ENCODE data around the gene SH3BP5L.

The SH3BP5L gene

DNA sequence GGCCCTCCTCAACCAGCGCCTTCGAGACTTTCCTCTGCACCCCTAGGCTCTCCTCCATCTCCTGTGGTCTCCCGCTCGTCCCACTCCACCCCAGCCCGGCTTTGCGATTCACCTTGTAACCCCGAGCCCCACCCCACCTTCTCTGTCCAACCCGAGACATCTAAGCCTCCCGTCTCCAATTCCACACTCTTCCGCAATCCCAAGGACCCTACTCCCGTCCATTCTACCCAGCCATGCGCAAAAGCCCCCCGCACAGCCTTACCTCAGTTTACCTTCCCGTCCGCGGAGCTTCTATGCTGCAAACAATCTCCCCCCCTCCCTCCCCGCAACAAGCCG is 174 bp downstream of the SH3BP5L start:
- no peak for DNase-seq (ENCODE audit: low read depth)

DNA sequence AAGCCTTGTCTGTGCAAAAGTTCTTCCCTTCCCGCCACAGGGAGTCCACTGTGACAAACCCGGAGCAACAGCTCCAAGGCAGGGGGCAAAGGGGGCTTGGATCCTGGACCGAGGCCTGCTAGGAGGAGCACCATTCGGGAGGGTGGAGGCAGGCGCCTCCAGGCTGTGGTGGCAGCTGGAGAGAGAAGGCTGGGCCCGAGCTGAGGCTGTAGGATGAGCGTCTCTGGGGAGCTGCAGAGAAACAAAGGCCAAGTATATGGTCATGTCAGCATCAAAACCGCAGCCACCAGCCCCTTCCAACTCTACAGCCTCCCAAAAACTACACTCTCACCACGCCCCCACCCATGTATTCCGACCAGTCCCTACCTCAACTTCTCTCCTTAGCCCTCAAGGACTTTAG is 579 bp downstream of the SH3BP5L start:
- no peak for DNase-seq (ENCODE audit: low read depth)

DNA sequence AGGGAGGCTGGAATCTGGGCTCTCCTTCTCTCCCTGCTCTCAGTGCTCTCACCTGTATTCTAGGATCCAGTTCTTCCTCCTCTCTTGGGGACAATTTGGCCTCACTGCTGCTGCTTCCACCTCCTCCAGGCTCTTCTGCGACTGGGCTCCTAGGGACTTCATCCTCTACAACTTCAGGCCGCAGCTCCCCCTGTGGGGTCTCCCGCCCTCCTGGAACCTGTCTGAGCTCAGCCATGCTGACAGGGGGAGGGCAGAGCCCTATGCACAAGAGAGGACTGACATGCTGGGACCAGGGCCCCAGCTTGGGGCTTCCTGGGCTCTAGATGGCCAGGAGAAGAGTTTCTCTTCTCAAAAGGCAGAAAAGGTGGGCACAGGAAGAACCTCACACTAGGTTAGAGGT is 1.0 kb downstream of the SH3BP5L start:
- DNase-seq (ENCODE audit: low read depth) = no peak

GRCh38 chr1:248824301-248824700 is 1.4 kb downstream of the SH3BP5L start:
- DNase-seq (ENCODE audit: low read depth) = no peak

DNA sequence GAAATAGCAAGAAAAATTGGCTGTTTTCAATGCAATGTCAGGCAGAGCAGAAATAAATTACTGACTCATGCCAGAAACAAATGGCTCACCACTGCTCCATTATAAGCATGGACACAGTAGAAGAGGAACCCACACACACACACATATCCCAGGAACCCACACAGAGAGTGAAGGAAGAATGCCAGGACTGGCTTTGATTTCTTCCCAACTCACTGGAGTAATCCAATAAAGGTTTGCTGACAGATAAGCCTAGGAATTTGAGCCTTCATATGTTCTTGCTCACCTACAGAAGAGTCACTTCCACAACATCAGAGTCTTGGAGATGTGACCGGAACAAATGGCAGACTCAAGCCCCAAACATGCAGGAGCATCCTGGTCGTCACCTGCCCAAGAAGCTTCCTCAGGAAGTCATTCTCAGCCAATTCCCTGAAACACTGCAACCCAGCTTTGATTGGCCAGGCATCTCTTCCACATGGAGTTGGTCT is 2.2 kb downstream of the SH3BP5L start:
- DNase-seq (ENCODE audit: low read depth) = no peak

GRCh38 chr1:248822148-248823032 is 3.3 kb downstream of the SH3BP5L start:
- no peak for DNase-seq (ENCODE audit: low read depth)

DNA sequence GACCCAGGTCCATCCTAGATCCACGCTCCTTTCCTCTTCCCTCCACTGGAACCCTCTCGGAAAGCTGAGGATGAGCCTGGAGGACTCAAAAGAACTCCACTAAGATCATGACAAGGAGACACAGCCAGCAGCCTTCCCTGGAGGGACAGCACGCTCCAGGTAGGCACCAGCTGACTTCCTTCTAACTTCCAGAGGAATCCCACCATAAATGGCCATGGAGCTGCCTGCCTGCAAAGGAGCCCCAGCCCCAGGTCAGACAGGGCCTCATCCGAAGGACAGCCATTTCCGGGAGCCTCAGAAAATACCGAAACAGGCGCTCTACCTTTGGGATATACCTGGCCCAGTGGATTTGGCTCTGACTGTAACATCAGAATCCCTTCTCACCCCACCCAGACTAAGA is 4.1 kb downstream of the SH3BP5L start:
- DNase-seq (ENCODE audit: low read depth) = no peak

DNA sequence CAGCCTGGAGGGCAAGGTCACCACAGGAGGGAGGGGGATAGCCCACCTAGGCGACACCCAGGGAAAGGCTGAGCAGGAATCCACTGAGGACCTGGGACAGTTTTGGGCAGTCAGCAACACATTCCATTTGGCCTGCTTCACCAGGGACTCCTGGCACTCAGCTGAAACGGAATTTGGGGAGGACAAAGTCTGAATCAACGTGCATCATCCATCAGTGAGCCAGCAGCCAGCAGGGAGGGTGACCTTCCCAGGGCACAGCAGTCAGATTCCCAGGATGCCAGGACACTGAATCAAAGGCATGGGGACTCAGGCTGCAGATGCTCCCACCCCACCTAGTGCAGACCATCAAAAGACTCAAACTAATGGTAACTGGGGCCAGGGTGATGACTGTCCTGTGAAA is 4.6 kb downstream of the SH3BP5L start:
- no peak for DNase-seq (ENCODE audit: low read depth)

GRCh38 chr1:248820041-248820585 is 5.6 kb downstream of the SH3BP5L start:
- no peak for DNase-seq (ENCODE audit: low read depth)

GRCh38 chr1:248818505-248819374 is 7.0 kb downstream of the SH3BP5L start:
- DNase-seq (ENCODE audit: low read depth) = no peak

DNA sequence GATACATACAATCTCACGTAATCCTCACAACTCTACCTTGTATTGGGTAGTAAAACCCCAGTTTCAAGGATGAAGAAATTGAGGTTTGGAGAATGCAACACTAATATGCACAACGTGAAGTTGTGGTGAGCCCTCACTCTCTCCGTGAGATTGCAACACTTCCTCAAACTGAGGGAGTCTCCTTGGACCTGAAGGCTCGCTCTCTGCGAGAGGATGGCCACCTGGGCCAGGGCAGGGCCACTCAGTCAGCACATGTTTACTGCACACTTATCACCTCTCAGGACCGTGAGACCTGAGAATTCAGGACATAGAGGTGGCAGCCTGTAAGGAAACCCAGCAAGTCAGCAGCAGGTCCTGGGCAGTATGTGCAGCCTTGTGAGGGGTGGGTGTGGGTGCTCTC is 8.7 kb downstream of the SH3BP5L start:
- no peak for DNase-seq (ENCODE audit: low read depth)

- no peak for DNase-seq (ENCODE audit: low read depth)
Measured at GRCh38 chr1:248816042-248816851, 9.5 kb downstream of the SH3BP5L start.

DNA sequence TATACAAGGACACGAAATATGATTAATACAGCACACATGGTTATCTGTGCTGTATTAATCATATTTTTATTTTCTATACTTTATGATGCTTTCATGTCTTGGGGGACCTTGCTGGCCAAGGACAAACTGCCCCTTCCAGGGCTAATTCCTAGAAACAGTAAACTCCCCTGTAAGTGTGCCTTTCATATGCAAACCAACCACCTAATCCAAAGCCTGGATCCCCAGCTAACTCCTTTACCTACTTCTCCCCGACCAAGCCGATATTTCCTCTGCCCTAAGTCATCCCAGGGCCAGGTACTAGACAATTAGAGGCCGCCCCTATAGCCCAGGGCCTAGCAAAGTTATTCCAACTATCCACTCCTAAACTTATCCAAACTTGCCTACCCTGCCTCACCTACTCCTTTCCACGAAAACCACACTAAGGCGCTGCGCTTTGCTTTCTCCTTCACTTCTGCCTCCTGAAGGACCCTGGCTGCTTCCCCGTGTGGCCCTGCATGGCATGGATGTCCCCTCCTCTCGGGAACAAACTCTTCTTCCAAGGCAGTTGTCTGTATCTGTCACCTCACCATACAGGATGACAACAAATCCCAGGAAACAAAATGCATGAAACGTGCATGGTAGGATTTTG is 10.2 kb downstream of the SH3BP5L start:
- no peak for DNase-seq (ENCODE audit: low read depth)

- no peak for DNase-seq (ENCODE audit: low read depth)
Measured at GRCh38 chr1:248814351-248814750, 11.4 kb downstream of the SH3BP5L start.

DNA sequence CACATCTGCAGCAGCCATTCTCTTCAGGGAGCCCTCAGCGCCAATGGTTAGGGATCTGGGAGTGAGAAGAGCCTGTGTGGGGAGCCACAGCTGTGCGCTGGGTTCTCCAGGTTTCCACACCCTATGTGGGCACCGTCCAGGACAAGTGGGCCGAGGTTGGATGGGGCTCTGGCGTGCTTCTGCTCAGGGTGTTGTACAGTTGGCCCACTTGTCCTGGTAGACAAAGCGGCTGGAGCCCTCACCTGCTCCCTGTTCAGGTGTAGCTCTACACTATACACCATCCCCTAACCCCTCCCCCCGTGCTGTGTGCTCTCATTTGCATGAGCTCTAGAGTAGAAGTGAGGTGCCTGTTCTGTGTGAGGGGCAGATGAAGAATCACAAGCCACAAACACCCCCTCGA is 12.2 kb downstream of the SH3BP5L start:
- no peak for DNase-seq (ENCODE audit: low read depth)

- DNase-seq (ENCODE audit: low read depth) = no peak
Measured at GRCh38 chr1:248812736-248813425, 12.8 kb downstream of the SH3BP5L start.

DNA sequence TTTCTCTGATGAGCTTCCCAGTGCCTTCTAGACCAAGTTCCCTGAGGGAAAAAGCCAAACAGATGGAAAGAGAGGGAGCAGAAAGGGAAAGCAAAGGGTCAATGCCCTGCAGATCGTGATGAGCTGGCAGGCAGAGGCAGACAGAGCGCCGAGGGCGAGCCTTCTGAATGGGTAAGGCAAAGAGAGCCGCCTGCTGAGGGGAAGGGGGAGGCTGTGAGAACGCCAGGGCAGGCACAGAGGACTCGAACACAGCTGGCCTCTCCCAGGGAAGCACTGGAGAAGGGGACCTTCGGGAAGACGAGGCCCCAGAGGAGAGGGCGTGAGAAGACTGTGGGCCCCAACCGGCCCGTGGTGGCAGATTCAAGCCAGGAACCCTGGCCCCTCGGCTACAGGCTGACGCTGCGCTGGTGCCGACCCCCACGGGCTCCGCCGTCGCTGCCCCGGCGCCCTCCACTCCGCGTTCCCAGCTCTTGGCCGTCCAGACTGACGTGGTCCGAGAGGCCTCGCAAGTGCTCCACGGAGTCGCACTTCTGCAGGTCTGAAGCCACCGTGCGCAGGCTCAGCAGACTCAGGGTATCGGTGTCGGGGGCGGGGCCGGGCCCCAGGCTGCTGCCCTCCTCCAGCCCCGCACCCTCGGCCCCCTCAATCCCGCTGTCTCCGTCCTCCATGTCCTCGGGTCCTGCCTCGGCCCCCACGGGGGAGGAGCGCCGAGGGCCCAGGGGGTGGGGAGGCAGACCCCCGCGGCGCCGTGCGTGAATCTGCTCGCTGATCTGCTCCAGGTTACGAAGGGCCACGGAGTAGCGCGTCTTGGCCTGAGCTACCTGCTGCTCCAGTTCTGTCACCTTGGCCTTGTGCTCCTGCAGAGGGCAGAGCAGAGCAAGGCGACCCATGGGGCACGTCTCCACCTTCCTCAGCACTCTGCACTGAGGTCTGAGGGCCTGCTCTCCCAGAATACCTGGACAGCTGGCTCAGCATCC is 13.9 kb downstream of the SH3BP5L start:
- no peak for DNase-seq (ENCODE audit: low read depth)

DNA sequence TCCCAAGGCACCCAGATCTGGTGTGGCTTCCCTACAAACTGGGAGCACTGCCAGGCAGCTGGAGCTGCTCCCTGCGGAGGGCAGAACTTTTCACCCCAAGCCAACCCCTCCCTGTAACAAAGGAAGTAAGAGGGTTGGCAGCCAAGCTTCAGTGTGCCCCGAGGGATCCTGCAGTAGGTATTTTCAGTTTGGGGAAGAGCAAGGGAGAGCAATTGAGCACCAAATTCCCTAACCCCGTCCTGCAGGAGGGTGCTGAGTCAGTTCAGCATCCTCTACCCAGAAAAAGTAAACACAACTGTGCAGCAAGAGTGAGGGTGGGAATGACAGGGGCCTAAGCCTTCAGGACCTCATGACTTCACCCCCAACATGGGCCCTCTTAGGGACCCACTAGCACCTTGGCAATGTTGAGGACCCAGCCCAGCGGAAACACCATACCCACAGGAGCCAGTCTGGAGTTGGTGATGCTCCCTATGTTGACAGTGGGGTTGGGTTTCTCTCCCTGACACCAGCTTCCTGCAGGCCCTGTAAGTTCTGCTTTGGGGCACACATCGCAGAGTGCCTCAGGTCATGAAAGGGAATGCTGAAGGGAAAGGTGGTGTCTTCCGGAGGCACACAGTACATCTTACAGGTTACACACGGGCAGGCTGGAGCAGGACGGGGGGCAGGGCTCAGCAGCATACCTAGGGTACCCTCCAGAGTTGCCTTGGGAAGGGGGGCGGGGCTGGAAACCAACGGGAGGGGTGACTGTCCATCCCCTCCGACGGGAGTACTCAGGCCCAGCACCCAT is 14.8 kb downstream of the SH3BP5L start:
- DNase-seq (ENCODE audit: low read depth) = no peak
